Stimulated activated CD4-positive, alpha-beta T cell treated with anti-CD3 and anti-CD28 coated beads, Interleukin-12 subunit alpha, Interleukin-12 subunit beta, amount 100 ng/mL, for 4 hours (primary cell): ENCODE data around the gene CEACAM20.
"Not testable (repeated sequence)": the region's sequence is repeated elsewhere in the genome, so short reads cannot be mapped to it uniquely, and the experiment has no call there.

ENCODE experiments used
- DNase-seq: peaks from one replicate; pipeline ENCODE4 v3.0.0-alpha.2; 2020

Gene CEACAM20

DNA sequence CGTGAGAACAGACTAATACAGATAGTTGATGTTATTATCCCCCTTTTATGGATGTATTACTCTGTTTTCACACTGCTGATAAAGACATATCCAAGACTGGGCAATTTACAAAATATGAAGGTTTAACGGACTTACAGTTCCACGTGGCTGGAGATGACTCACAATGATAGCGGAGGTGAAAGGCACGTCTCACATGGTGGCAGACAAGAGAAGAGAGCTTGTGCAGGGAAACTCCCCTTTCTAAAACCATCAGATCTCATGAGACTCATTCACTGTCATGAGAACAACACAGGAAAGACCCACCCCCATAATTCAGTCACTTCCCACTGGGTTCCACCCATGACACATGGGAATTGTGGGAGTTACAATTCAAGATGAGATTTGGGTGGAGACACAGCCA is 60.7 kb downstream of the CEACAM20 start:
- not testable (repeated sequence) for DNase-seq

DNA sequence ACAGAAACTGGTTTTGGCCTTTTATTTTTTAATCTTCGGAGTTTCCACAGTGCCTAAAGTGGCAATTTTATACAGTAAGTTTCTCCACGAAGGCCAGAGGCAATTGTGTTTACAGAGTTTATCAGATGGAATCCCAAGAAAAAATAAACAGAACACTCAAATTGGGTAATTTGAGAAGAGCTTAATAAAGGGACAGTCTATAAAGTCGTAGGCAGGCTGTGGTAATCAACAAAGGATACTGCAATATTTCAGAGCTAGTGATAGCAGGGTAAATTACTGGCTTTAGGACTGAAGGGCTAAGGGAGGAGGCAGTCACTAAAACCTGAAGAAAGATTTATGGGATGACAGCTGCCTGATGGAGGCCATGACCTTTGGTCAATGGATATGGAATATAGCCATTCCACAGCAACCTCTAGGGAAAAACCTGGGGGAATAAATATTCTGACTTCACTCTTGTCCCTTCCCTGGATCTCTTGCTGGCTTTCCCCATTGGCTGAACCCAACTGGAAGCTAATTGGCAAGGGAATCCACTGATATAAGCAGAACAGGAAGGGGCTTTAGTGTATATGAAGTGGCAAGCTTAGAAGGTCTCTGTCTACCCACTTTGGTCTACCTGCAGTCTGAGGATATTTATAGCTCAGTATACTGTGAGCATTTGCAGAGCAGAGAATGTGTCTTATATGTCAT is 66.7 kb downstream of the CEACAM20 start:
- not testable (repeated sequence) for DNase-seq
